ENCODE results near the gene USP30.
"Not testable (repeated sequence)": the region's sequence is repeated elsewhere in the genome, so short reads cannot be mapped to it uniquely, and the experiment has no call there.

GRCh38 chr12:109048706-109049105 lies 3.7 kb upstream of the USP30 start:
- not testable (repeated sequence) for TF ChIP-seq CTCF (IDR thresholded peaks at IDR 0.05 in 4 of 5, conservative IDR thresholded peaks at IDR 0.05 in 1 of 5); POLR2A (IDR thresholded peaks at IDR 0.05)
